Glutamatergic neuron (in vitro differentiated cells): ENCODE data around the gene HHATL. TPM values are rescaled to one million over a fixed set of nuclear protein-coding genes. Genes with fewer than 3 reads are reported as not detected.

ENCODE experiments used
- DNase-seq: peaks from one replicate; pipeline ENCODE4 v3.0.0; 2022
- H3K27ac Mint-ChIP-seq: one replicate; pipeline ENCODE4 v1.8.0; 2020; ENCODE audit warnings: mild to moderate bottlenecking, mixed read lengths, inconsistent platforms; ENCODE audit not compliant: unreplicated experiment
- H3K27me3 Mint-ChIP-seq: one replicate; pipeline ENCODE4 v1.8.0; 2020; ENCODE audit warnings: mild to moderate bottlenecking, moderate library complexity, mixed read lengths, inconsistent platforms; ENCODE audit not compliant: unreplicated experiment
- H3K36me3 Mint-ChIP-seq: one replicate; pipeline ENCODE4 v1.8.0; 2020; ENCODE audit warnings: mild to moderate bottlenecking, mixed read lengths, inconsistent platforms; ENCODE audit not compliant: unreplicated experiment
- H3K4me1 Mint-ChIP-seq: one replicate; pipeline ENCODE4 v1.8.0; 2020; ENCODE audit warnings: mild to moderate bottlenecking, low read depth, mixed read lengths, inconsistent platforms; ENCODE audit not compliant: unreplicated experiment
- H3K4me3 Mint-ChIP-seq: one replicate; pipeline ENCODE4 v1.8.0; 2020; ENCODE audit warnings: mild to moderate bottlenecking, mixed read lengths, inconsistent platforms; ENCODE audit not compliant: unreplicated experiment
- H3K9me3 Mint-ChIP-seq: one replicate; pipeline ENCODE4 v1.8.0; 2020; ENCODE audit warnings: mild to moderate bottlenecking, moderate library complexity, mixed read lengths, inconsistent platforms; ENCODE audit not compliant: unreplicated experiment
- CTCF ChIP-seq: fragments of 200-600 bp; sonication (generic); IDR thresholded peaks from one replicate; pipeline ENCODE4 v1.5.0; 2021; ENCODE audit not compliant: partially characterized antibody, unreplicated experiment
- total RNA-seq: library from RNA; stranded (reverse); fragmentation: NEBNext Ultra II Directional; extraction: Animal tissue kit (Norgen Biotek cat#: 25700); gene quantifications from one replicate; pipeline ENCODE4 v1.2.1, GENCODE V29; 2021; ENCODE audit not compliant: unreplicated experiment

The HHATL gene
- total RNA-seq, 1 donor from 2014 or later: 7.6 TPM

GRCh38 chr3:42675909-42676308 is 26.7 kb downstream of the HHATL start:
- Mint-ChIP-seq H3K4me1 (no peaks in the 10 kb centered on the region), H3K9me3 (peaks cover 19% of the 10 kb centered on the region), H3K36me3 (peaks cover 38% of the 10 kb centered on the region), H3K27me3 (no peaks in the 10 kb centered on the region), H3K27ac (no peak overlapping the region), H3K4me3 (no peak overlapping the region)
- no peak for DNase-seq
- no peak for TF ChIP-seq CTCF

- Mint-ChIP-seq H3K4me1 (peaks cover 2% of the 10 kb centered on the region), H3K9me3 (peaks cover 19% of the 10 kb centered on the region), H3K27me3 (no peaks in the 10 kb centered on the region), H3K27ac (no peak overlapping the region), H3K4me3 (no peak overlapping the region), H3K36me3 (peaks cover 30% of the 10 kb centered on the region)
- no peak for TF ChIP-seq CTCF
- DNase-seq: no peak
Observed at GRCh38 chr3:42674146-42674545, 28.5 kb downstream of the HHATL start.

GRCh38 chr3:42673082-42673481 is 29.5 kb downstream of the HHATL start:
- no peak for DNase-seq
- Mint-ChIP-seq H3K36me3 (peaks cover 28% of the 10 kb centered on the region), H3K4me1 (peaks cover 11% of the 10 kb centered on the region), H3K27ac (no peak overlapping the region), H3K4me3 (no peak overlapping the region), H3K27me3 (peaks cover 2% of the 10 kb centered on the region), H3K9me3 (peaks cover 25% of the 10 kb centered on the region)
- no peak for TF ChIP-seq CTCF

- DNase-seq: no peak
- H3K27ac Mint-ChIP-seq: no peak overlapping the region
- peaks cover 17% of the 10 kb centered on the region for H3K4me1 Mint-ChIP-seq
- H3K27me3 Mint-ChIP-seq: peaks cover 7% of the 10 kb centered on the region
- peaks cover 27% of the 10 kb centered on the region for H3K9me3 Mint-ChIP-seq
- H3K4me3 Mint-ChIP-seq: no peak overlapping the region
- peaks cover 22% of the 10 kb centered on the region for H3K36me3 Mint-ChIP-seq
- no peak for TF ChIP-seq CTCF
Observed at GRCh38 chr3:42672515-42672914, 30.1 kb downstream of the HHATL start.

- Mint-ChIP-seq H3K9me3 (peaks cover 27% of the 10 kb centered on the region), H3K4me1 (peaks cover 32% of the 10 kb centered on the region), H3K27me3 (peaks cover 11% of the 10 kb centered on the region), H3K36me3 (peaks cover 4% of the 10 kb centered on the region), H3K27ac (no peak overlapping the region), H3K4me3 (no peak overlapping the region)
- DNase-seq: no peak
- TF ChIP-seq CTCF: no peak
Observed at GRCh38 chr3:42670670-42671069, 31.9 kb downstream of the HHATL start.
